ENCODE results near the gene TEKT2. TPM values are rescaled to one million over a fixed set of nuclear protein-coding genes. Genes with fewer than 3 reads are reported as not detected.

The TEKT2 gene
- total RNA-seq, 6 experiments from 2014 or later: not detected

DNA sequence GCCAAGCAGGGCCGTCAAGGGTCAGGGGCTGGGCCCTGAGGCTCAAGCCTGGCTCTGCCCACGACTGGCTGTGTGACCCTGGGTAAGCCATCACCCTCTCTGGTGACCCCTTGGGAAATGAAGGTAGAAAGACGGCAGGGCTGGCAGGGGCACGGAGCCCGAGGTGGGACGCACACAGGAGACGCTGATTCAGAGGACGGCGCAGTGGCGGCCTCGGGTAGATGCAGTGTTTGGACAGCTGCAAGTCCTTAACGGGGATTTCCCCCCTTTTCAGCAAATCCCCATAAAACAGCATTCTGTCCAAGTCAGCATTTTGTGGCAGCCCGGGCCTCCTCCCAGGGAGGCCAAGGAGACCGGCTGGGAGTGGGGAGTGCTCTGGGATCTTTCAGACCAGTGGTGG is 24.4 kb downstream of the TEKT2 start:
- H3K27ac Mint-ChIP-seq: peak overlapping the region; percentile 96
- TF ChIP-seq, protein P1, sequence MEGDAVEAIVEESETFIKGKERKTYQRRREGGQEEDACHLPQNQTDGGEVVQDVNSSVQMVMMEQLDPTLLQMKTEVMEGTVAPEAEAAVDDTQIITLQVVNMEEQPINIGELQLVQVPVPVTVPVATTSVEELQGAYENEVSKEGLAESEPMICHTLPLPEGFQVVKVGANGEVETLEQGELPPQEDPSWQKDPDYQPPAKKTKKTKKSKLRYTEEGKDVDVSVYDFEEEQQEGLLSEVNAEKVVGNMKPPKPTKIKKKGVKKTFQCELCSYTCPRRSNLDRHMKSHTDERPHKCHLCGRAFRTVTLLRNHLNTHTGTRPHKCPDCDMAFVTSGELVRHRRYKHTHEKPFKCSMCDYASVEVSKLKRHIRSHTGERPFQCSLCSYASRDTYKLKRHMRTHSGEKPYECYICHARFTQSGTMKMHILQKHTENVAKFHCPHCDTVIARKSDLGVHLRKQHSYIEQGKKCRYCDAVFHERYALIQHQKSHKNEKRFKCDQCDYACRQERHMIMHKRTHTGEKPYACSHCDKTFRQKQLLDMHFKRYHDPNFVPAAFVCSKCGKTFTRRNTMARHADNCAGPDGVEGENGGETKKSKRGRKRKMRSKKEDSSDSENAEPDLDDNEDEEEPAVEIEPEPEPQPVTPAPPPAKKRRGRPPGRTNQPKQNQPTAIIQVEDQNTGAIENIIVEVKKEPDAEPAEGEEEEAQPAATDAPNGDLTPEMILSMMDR (IDR thresholded peaks at IDR 0.05): no peak

DNA sequence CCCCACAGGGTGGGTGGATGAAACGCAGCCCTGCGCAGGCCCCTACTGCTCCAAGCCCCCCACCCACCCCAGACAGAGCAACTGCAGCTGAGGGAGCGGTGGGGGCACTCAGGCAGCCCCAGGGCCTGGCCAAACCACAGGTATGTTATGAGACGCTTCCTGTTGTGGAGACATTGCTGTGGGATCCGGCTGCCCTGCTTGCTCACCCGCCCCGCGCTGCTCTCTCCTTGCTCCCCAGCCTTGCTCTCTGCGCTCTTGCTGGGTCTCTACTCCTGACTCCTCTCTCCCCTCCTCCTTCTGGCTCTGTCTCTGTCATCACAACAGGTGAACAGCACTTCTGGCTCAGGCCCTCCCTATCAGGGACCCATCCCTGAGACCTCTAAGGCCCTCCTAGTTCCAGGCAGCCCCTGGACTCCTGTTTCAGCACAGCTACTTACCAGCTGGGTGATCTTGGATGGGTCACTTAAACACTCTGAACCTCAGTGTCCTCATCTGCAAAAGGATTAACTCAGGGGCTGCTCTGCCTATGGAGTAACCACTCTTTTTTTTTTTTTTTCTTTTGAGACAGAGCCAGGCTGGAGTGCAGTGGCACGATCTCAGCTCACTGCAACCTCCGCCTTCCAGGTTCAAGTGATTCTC is 25.3 kb downstream of the TEKT2 start:
- no peaks in the 10 kb centered on the region for H3K9me3 Mint-ChIP-seq
- TF ChIP-seq, protein P1 (IDR thresholded peaks at IDR 0.05): no peak
- peak overlapping the region; percentile 57 for H3K4me3 Mint-ChIP-seq
- DNase-seq: peak; percentile 76
- peaks cover 52% of the 10 kb centered on the region for H3K4me1 Mint-ChIP-seq (ENCODE audit: low read depth)
- peak overlapping the region; percentile 96 for H3K27ac Mint-ChIP-seq
- peaks cover 1% of the 10 kb centered on the region for H3K27me3 Mint-ChIP-seq (ENCODE audit: insufficient read depth)
- H3K36me3 Mint-ChIP-seq (ENCODE audit: low read depth): no peaks in the 10 kb centered on the region

More for the DNA sequence above, 24.4 kb downstream of the TEKT2 start:
- peak; percentile 64 for DNase-seq
- peaks cover 1% of the 10 kb centered on the region for H3K27me3 Mint-ChIP-seq (ENCODE audit: insufficient read depth)
- peaks cover 47% of the 10 kb centered on the region for H3K4me1 Mint-ChIP-seq (ENCODE audit: low read depth)
- H3K4me3 Mint-ChIP-seq: peak overlapping the region; percentile 34; the same call in 1 of the 2 replicates
- no peaks in the 10 kb centered on the region for H3K36me3 Mint-ChIP-seq (ENCODE audit: low read depth)
- no peaks in the 10 kb centered on the region for H3K9me3 Mint-ChIP-seq

DNA sequence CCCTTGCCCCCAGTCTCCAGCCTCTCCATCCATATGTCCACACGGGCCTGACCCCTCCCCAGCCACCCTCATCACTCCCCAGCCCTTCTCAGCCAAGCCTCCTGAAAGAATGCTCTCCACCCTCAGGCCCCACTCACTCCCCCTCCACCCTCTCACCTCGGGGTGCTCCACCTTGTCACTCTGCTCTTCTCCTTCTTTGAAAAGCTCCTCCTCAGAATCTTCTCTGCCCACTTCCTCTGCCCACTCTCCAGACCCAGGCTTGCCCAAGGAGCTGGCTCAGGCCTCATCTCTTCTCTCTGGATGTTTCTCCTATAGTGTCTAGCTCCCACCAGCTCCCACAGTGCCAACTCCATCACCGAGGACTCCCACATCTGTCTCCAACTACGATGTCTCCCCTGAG is 27.3 kb downstream of the TEKT2 start:
- H3K4me3 Mint-ChIP-seq: no peak overlapping the region
- TF ChIP-seq, protein P1 (IDR thresholded peaks at IDR 0.05): no peak
- peak overlapping the region; percentile 33; the same call in 1 of the 2 replicates for H3K27ac Mint-ChIP-seq
- no peaks in the 10 kb centered on the region for H3K9me3 Mint-ChIP-seq
- peaks cover 69% of the 10 kb centered on the region for H3K4me1 Mint-ChIP-seq (ENCODE audit: low read depth)
- no peak for DNase-seq
- H3K27me3 Mint-ChIP-seq (ENCODE audit: insufficient read depth): peaks cover 1% of the 10 kb centered on the region
- H3K36me3 Mint-ChIP-seq (ENCODE audit: low read depth): no peaks in the 10 kb centered on the region

DNA sequence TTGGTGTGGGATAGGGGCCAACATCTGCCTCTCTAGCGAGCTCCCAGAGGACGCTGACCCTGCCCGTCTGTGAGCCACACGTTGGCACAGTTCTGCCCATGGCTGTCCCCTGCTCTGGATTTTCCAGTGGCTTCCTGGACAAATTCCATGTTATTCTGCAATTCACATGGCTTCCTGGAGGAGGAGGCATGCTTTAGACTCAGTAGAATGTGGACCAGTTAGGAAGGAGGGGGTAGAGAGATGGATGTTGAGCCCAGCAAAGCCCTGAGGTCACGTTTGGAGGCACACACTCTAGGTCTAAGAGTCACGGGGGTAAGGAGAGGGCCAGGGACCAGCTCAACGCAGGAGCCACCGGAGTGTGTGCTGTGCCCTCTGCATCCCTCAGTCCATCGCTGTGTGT is 28.9 kb downstream of the TEKT2 start:
- Mint-ChIP-seq H3K27ac (no peak overlapping the region), H3K9me3 (no peaks in the 10 kb centered on the region), H3K36me3 (ENCODE audit: low read depth) (no peaks in the 10 kb centered on the region), H3K4me1 (ENCODE audit: low read depth) (peaks cover 77% of the 10 kb centered on the region), H3K27me3 (ENCODE audit: insufficient read depth) (peaks cover 1% of the 10 kb centered on the region), H3K4me3 (no peak overlapping the region)
- TF ChIP-seq, protein P1 (IDR thresholded peaks at IDR 0.05): no peak
- DNase-seq: no peak

DNA sequence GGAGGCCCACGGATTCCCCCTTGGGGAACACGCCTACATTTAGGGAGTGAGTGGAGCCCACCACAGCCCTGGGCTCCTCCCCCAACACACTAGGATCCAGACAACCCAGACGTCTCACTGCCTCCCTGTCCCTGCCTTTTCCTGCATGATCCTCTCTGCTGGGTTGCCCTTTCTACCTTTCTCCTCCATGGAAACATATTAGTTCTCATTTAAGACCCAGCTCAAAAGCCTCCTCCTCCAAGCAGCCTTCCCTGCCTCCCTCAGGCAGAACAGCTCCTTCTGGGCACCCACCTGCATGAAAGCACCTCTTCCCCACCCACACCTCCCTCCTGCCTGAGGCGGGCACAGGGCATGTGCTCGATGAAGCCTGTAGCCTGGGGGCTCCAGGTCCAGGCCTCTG is 30.5 kb downstream of the TEKT2 start:
- Mint-ChIP-seq H3K9me3 (no peaks in the 10 kb centered on the region), H3K36me3 (ENCODE audit: low read depth) (no peaks in the 10 kb centered on the region), H3K4me3 (peak overlapping the region; percentile 50; the same call in 1 of the 2 replicates), H3K4me1 (ENCODE audit: low read depth) (peaks cover 63% of the 10 kb centered on the region), H3K27ac (peak overlapping the region; percentile 98), H3K27me3 (ENCODE audit: insufficient read depth) (peaks cover 1% of the 10 kb centered on the region)
- DNase-seq: no peak
- TF ChIP-seq, protein P1 (IDR thresholded peaks at IDR 0.05): no peak

All from HFFc6 (cell line).